IMR-90 (cell line): ENCODE measurements around the gene SLC6A16. TPM values are rescaled to one million over a fixed set of nuclear protein-coding genes. Genes with fewer than 3 reads are reported as not detected.

Experiments used
- ATAC-seq: fragments of 200-7000 bp; cut with Tn5 transposase; 2 replicates; pipeline ENCODE4 v1.9.1; 2020; ENCODE audit warnings: low read depth, mild to moderate bottlenecking, moderate library complexity
- BruUV-seq: library from RNA; stranded (reverse); fragments of 400-500 nt; replicated peaks from 2 replicates; lab custom pipeline; 2021; lab: Mats Ljungman, UMichigan
- CTCF ChIA-PET: fragments of 300-600 bp; formaldehyde crosslinking; extraction: SDS; loops from one replicate; lab custom pipeline; 2021; ENCODE audit warnings: antibody characterized with exemption; lab: Yijun Ruan, JAX
- POLR2A ChIA-PET: fragments of 300-600 bp; sonication (Branson Sonifier 250); formaldehyde crosslinking; loops from one replicate; lab custom pipeline; 2022; ENCODE audit warnings: antibody characterized with exemption; ENCODE audit not compliant: unreplicated experiment; lab: Charles Lee
- DNase-seq: peaks from one replicate; pipeline ENCODE4 v3.0.0; 2013
- H2AFZ ChIP-seq: replicated peaks from 2 replicates; pipeline ENCODE3; 2013; ENCODE audit warnings: low read length, mild to moderate bottlenecking; ENCODE audit not compliant: poor library complexity
- H2AK5ac ChIP-seq: 2 replicates; pipeline ENCODE4 v1.6.1; 2013; ENCODE audit warnings: low read depth, low read length, inconsistent platforms
- H2AK9ac ChIP-seq: replicated peaks from 2 replicates; pipeline ENCODE3; 2013; ENCODE audit warnings: mild to moderate bottlenecking, low read depth, low read length, moderate library complexity; ENCODE audit not compliant: poor library complexity
- H2BK120ac ChIP-seq: 2 replicates; pipeline ENCODE4 v1.6.1; 2013; ENCODE audit warnings: low read depth, low read length, inconsistent platforms
- H2BK15ac ChIP-seq: 3 replicates; pipeline ENCODE4 v1.6.1; 2013; ENCODE audit warnings: low read depth, low read length, inconsistent platforms
- H2BK20ac ChIP-seq: 2 replicates; pipeline ENCODE4 v1.6.1; 2013; ENCODE audit warnings: low read depth, mild to moderate bottlenecking, inconsistent platforms, low read length, moderate library complexity
- H2BK5ac ChIP-seq: 2 replicates; pipeline ENCODE4 v1.6.1; 2013; ENCODE audit warnings: mild to moderate bottlenecking, low read depth, low read length, inconsistent platforms; ENCODE audit not compliant: poor library complexity, severe bottlenecking
- H3K14ac ChIP-seq: replicated peaks from 2 replicates; pipeline ENCODE4 v1.6.1; 2013; ENCODE audit warnings: low read depth, low read length, inconsistent platforms
- H3K18ac ChIP-seq: 2 replicates; pipeline ENCODE4 v1.6.1; 2013; ENCODE audit warnings: low read depth, low read length, control low read depth
- H3K23ac ChIP-seq: 2 replicates; pipeline ENCODE4 v1.6.1; 2013; ENCODE audit warnings: low read depth, low read length, inconsistent platforms
- H3K27ac ChIP-seq: 2 replicates; pipeline ENCODE4 v1.5.1; 2013; ENCODE audit warnings: mild to moderate bottlenecking, control low read depth, low read length; ENCODE audit not compliant: insufficient read depth
- H3K27me3 ChIP-seq: 2 replicates; pipeline ENCODE4 v1.6.1; 2013; ENCODE audit warnings: low read length; ENCODE audit not compliant: control insufficient read depth, insufficient read depth
- H3K36me3 ChIP-seq: 2 replicates; pipeline ENCODE4 v1.6.1; 2013; ENCODE audit warnings: low read length, mixed read lengths; ENCODE audit not compliant: control insufficient read depth, insufficient read depth
- H3K4ac ChIP-seq: 2 replicates; pipeline ENCODE4 v1.6.1; 2013; ENCODE audit warnings: low read depth, low read length, inconsistent platforms
- H3K4me1 ChIP-seq: 2 replicates; pipeline ENCODE4 v1.6.1; 2013; ENCODE audit warnings: low read length, mixed read lengths; ENCODE audit not compliant: control insufficient read depth, insufficient read depth
- H3K4me2 ChIP-seq: 2 replicates; pipeline ENCODE4 v1.6.1; 2013; ENCODE audit warnings: low read depth, mild to moderate bottlenecking, control low read depth, low read length, moderate library complexity
- H3K4me3 ChIP-seq: 2 replicates; pipeline ENCODE4 v1.5.1; 2013; ENCODE audit warnings: low read depth, mild to moderate bottlenecking, control low read depth, low read length, moderate library complexity; ENCODE audit not compliant: insufficient read depth
- H3K56ac ChIP-seq: 2 replicates; pipeline ENCODE4 v1.6.1; 2013; ENCODE audit warnings: low read length, inconsistent platforms; ENCODE audit not compliant: insufficient read depth; ENCODE audit errors: extremely low read depth
- H3K79me1 ChIP-seq, 2 experiments: 2 replicates each; pipeline ENCODE4 v1.6.1; 2013; ENCODE audit warnings: low read length in 2 of 2, inconsistent platforms in 1 of 2, low read depth in 1 of 2
- H3K9ac ChIP-seq: 2 replicates; pipeline ENCODE4 v1.6.1; 2013; ENCODE audit warnings: low read depth, low read length, control low read depth
- H3K9me1 ChIP-seq: 2 replicates; pipeline ENCODE4 v1.6.1; 2013; ENCODE audit warnings: low read length, inconsistent platforms; ENCODE audit not compliant: insufficient read depth
- H3K9me3 ChIP-seq: 2 replicates; pipeline ENCODE4 v1.6.1; 2013; ENCODE audit warnings: low read length; ENCODE audit not compliant: control insufficient read depth, insufficient read depth
- H4K20me1 ChIP-seq: 2 replicates; pipeline ENCODE4 v1.6.1; 2013; ENCODE audit warnings: low read length, inconsistent platforms; ENCODE audit not compliant: insufficient read depth
- H4K5ac ChIP-seq: 2 replicates; pipeline ENCODE4 v1.6.1; 2013; ENCODE audit warnings: mild to moderate bottlenecking, low read depth, low read length, control low read depth
- H4K8ac ChIP-seq, 2 experiments: 2 replicates each; pipeline ENCODE4 v1.6.1; 2013; ENCODE audit warnings: low read depth in 2 of 2, low read length in 2 of 2, control low read depth in 1 of 2, inconsistent platforms in 1 of 2
- H4K91ac ChIP-seq: 2 replicates; pipeline ENCODE4 v1.6.1; 2013; ENCODE audit warnings: low read depth, low read length, inconsistent platforms; ENCODE audit not compliant: insufficient read depth
- BHLHE40 ChIP-seq: fragments of 150-350 bp; IDR thresholded peaks from 2 replicates; pipeline ENCODE4 v1.6.1; 2016; ENCODE audit warnings: mild to moderate bottlenecking, low read depth, low read length
- CEBPB ChIP-seq: IDR thresholded peaks from 2 replicates; pipeline ENCODE4 v1.6.1; 2012; ENCODE audit warnings: low read depth, low read length, improper control_type of control experiment
- CHD1 ChIP-seq: IDR thresholded peaks from 2 replicates; pipeline ENCODE4 v1.6.1; 2012; ENCODE audit warnings: low read depth, low read length, improper control_type of control experiment
- FOS ChIP-seq: fragments of 150-350 bp; IDR thresholded peaks from 2 replicates; pipeline ENCODE4 v1.6.1; 2016; ENCODE audit warnings: low read depth, low read length
- MAFK ChIP-seq: IDR thresholded peaks from 2 replicates; pipeline ENCODE4 v1.6.1; 2012; ENCODE audit warnings: low read depth, low read length, improper control_type of control experiment
- MAZ ChIP-seq: IDR thresholded peaks from 2 replicates; pipeline ENCODE4 v1.6.1; 2012; ENCODE audit warnings: low read depth, mild to moderate bottlenecking, low read length, improper control_type of control experiment, moderate library complexity, borderline replicate concordance
- MXI1 ChIP-seq: IDR thresholded peaks from 2 replicates; pipeline ENCODE4 v1.6.1; 2012; ENCODE audit warnings: low read depth, mild to moderate bottlenecking, low read length, moderate library complexity, borderline replicate concordance
- NFE2L2 ChIP-seq: fragments of 150-350 bp; IDR thresholded peaks from 2 replicates; pipeline ENCODE4 v1.6.1; 2016; ENCODE audit warnings: low read depth, mild to moderate bottlenecking, low read length
- POLR2A ChIP-seq: IDR thresholded peaks from 2 replicates; pipeline ENCODE4 v1.6.1; 2012; ENCODE audit warnings: mild to moderate bottlenecking, low read depth, low read length
- RAD21 ChIP-seq: IDR thresholded peaks from 2 replicates; pipeline ENCODE4 v1.6.1; 2012; ENCODE audit warnings: low read length, improper control_type of control experiment
- RCOR1 ChIP-seq: IDR thresholded peaks from 2 replicates; pipeline ENCODE4 v1.6.1; 2012; ENCODE audit warnings: mild to moderate bottlenecking, low read length, improper control_type of control experiment; ENCODE audit not compliant: insufficient replicate concordance
- RFX5 ChIP-seq: IDR thresholded peaks from 2 replicates; pipeline ENCODE4 v1.8.0; 2012; ENCODE audit warnings: low read depth, mild to moderate bottlenecking, low read length, moderate library complexity
- SMC3 ChIP-seq: fragments of 150-350 bp; IDR thresholded peaks from 2 replicates; pipeline ENCODE4 v1.6.1; 2016; ENCODE audit warnings: low read depth, mild to moderate bottlenecking, antibody characterized with exemption, low read length, moderate library complexity
- WGBS, 2 experiments: methylation state at CpG; one replicate each; pipeline versions ENCODE4 v1.1.5 to v1.1.7; 2013; ENCODE audit warnings: missing lambda C conversion rate in 2 of 2; ENCODE audit not compliant: insufficient read length in 1 of 2; ENCODE audit errors: extremely low coverage in 2 of 2; 5-methylcytosine and 5-hydroxymethylcytosine counted together
- dilution Hi-C: fragments of 300-500 bp; cut with HindIII; formaldehyde crosslinking; loops from one replicate; pipeline ENCODE4 v1.14.3; 2018; ENCODE audit warnings: low sequenced_read_pairs; ENCODE audit not compliant: unreplicated experiment
- in situ Hi-C: fragments of 300-500 bp; cut with MboI; formaldehyde crosslinking; loops from 3 replicates; pipeline ENCODE4 v1.14.3; 2019; ENCODE audit warnings: low sequenced_read_pairs, inconsistent platforms, mixed read lengths
- intact Hi-C: fragments of 100-400 bp; cut with micrococcal nuclease; formaldehyde crosslinking; loops from 2 replicates; pipeline ENCODE4 v1.10.0; 2022
- polyA plus RNA-seq, 3 experiments: library from polyadenylated mRNA; depleted of rRNA; stranded (reverse); fragments of >200 nt; gene quantifications; 2 replicates each; pipeline ENCODE4 v1.2.3, GENCODE V29; 2012; ENCODE audit warnings: low replicate concordance in 1 of 3
- total RNA-seq: library from RNA; depleted of rRNA; stranded (reverse); fragments of >200 nt; gene quantifications from 2 replicates; pipeline ENCODE4 v1.2.3, GENCODE V29; 2012
- TF ChIP-seq, protein P1 (sequence below): conservative IDR thresholded peaks from 2 replicates; pipeline ENCODE4 v1.5.1; 2012; ENCODE audit warnings: mild to moderate bottlenecking, low read depth, low read length, improper control_type of control experiment
- TF ChIP-seq, protein P2 (sequence below): fragments of 150-350 bp; IDR thresholded peaks from 2 replicates; pipeline ENCODE4 v1.6.1; 2016; ENCODE audit warnings: low read depth, mild to moderate bottlenecking, low read length, moderate library complexity, borderline replicate concordance
- TF ChIP-seq, protein P3 (sequence below): fragments of 150-350 bp; IDR thresholded peaks from 2 replicates; pipeline ENCODE4 v1.6.1; 2017; ENCODE audit warnings: mild to moderate bottlenecking, antibody characterized with exemption, low read length, low read depth

SLC6A16 gene
- total and polyA plus RNA-seq, 2 of the 4 experiments (the other 2 are of a cell fraction) = 0.18 to 0.89 TPM

DNA sequence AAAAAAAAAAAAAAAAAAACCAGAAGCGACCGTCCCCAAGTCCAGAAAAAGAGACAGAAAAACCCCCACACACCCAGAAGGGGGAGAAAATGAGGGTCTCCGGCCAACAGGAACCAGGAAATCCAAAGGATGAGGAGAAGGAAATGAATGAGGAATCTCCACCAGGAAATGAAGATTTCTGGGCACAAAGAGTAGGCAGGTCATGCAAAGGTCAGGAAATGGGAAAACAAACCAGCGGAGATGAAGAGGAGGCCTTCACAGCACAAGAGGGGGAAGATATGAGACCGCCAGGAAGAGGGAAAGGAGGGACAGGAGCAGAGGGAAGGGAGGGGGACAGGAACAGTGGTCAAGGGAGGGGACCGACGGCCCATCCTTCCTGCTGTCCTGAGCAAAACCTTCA lies 31.4 kb upstream of the SLC6A16 start:
- Histone ChIP-seq H4K5ac (no peak overlapping the region), H3K36me3 (peaks cover 61% of the 10 kb centered on the region), H2BK15ac (no peak overlapping the region), H2BK120ac (no peak overlapping the region), H3K18ac (no peak overlapping the region), H3K56ac (no peak overlapping the region), H4K20me1 (peaks cover 6% of the 10 kb centered on the region; the same call in 1 of the 2 replicates), H2AFZ (no peak overlapping the region), H3K4me2 (no peak overlapping the region; the same call in 1 of the 2 replicates), H3K4me3 (no peak overlapping the region), H3K4me1 (peaks cover 4% of the 10 kb centered on the region; the same call in 1 of the 2 replicates), H4K91ac (no peak overlapping the region), H3K23ac (no peak overlapping the region), H3K9ac (no peak overlapping the region), H3K14ac (no peak overlapping the region), H3K9me3 (no peaks in the 10 kb centered on the region), H3K79me1 (peaks cover 22 to 66% of the 10 kb centered on the region in 2 experiments), H3K9me1 (peaks cover 16% of the 10 kb centered on the region; the same call in 1 of the 2 replicates), H4K8ac (no peak overlapping the region), H3K27ac (no peak overlapping the region), H2AK5ac (no peak overlapping the region), H2BK20ac (no peak overlapping the region), H3K4ac (no peak overlapping the region), H2AK9ac (no peak overlapping the region), H2BK5ac (no peak overlapping the region), H3K27me3 (no peaks in the 10 kb centered on the region)
- dilution Hi-C loops (no loop called here), in situ Hi-C loops (no loop called here), intact Hi-C loops (no loop called here)
- no peak for ATAC-seq
- CTCF ChIA-PET = no interaction called here
- no peak for DNase-seq
- no TSS peak for BruUV-seq
- WGBS, 2 experiments = no CpG with 5 or more reads among the region's 7 CpGs
- POLR2A ChIA-PET = no interaction called here
- TF ChIP-seq POLR2A = no peak
- TF ChIP-seq MAFK = no peak
- TF ChIP-seq, protein P1, sequence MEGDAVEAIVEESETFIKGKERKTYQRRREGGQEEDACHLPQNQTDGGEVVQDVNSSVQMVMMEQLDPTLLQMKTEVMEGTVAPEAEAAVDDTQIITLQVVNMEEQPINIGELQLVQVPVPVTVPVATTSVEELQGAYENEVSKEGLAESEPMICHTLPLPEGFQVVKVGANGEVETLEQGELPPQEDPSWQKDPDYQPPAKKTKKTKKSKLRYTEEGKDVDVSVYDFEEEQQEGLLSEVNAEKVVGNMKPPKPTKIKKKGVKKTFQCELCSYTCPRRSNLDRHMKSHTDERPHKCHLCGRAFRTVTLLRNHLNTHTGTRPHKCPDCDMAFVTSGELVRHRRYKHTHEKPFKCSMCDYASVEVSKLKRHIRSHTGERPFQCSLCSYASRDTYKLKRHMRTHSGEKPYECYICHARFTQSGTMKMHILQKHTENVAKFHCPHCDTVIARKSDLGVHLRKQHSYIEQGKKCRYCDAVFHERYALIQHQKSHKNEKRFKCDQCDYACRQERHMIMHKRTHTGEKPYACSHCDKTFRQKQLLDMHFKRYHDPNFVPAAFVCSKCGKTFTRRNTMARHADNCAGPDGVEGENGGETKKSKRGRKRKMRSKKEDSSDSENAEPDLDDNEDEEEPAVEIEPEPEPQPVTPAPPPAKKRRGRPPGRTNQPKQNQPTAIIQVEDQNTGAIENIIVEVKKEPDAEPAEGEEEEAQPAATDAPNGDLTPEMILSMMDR = no peak
- TF ChIP-seq MAZ = no peak
- TF ChIP-seq RAD21 = no peak
- TF ChIP-seq CHD1 = no peak
- TF ChIP-seq, protein P2, sequence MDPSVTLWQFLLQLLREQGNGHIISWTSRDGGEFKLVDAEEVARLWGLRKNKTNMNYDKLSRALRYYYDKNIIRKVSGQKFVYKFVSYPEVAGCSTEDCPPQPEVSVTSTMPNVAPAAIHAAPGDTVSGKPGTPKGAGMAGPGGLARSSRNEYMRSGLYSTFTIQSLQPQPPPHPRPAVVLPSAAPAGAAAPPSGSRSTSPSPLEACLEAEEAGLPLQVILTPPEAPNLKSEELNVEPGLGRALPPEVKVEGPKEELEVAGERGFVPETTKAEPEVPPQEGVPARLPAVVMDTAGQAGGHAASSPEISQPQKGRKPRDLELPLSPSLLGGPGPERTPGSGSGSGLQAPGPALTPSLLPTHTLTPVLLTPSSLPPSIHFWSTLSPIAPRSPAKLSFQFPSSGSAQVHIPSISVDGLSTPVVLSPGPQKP = no peak
- no peak for TF ChIP-seq FOS
- TF ChIP-seq MXI1 = no peak
- TF ChIP-seq CEBPB = no peak
- no peak for TF ChIP-seq RCOR1
- no peak for TF ChIP-seq NFE2L2
- TF ChIP-seq RFX5 = no peak
- TF ChIP-seq, protein P3, sequence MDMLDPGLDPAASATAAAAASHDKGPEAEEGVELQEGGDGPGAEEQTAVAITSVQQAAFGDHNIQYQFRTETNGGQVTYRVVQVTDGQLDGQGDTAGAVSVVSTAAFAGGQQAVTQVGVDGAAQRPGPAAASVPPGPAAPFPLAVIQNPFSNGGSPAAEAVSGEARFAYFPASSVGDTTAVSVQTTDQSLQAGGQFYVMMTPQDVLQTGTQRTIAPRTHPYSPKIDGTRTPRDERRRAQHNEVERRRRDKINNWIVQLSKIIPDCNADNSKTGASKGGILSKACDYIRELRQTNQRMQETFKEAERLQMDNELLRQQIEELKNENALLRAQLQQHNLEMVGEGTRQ = no peak
- TF ChIP-seq BHLHE40 = no peak
- TF ChIP-seq SMC3 = no peak
